SK-N-SH (cell line): ENCODE data around the gene SCART1. TPM values are rescaled to one million over a fixed set of nuclear protein-coding genes. Genes with fewer than 3 reads are reported as not detected.

Experiments used
- CTCF ChIA-PET: fragments of 300-600, 350-600 bp; formaldehyde crosslinking; extraction: SDS; loops from one replicate; lab custom pipeline; 2021; lab: Yijun Ruan, JAX
- POLR2A ChIA-PET: fragments of 350-600 bp; sonication (Branson Sonifier 250); formaldehyde crosslinking; extraction: SDS; loops from one replicate; lab custom pipeline; 2020; ENCODE audit warnings: antibody characterized with exemption, inconsistent platforms; lab: Yijun Ruan, JAX
- DNase-seq: peaks from one replicate; pipeline ENCODE4 v3.0.0; 2012
- H2AFZ ChIP-seq: fragments of 200-600 bp; sonication (generic); 2 replicates; pipeline ENCODE4 v1.8.1; 2016; ENCODE audit warnings: antibody characterized with exemption, mild to moderate bottlenecking, low read depth
- H3F3A ChIP-seq: fragments of 200-600 bp; sonication (generic); replicated peaks from 2 replicates; pipeline ENCODE3; 2016; ENCODE audit warnings: antibody characterized with exemption, mild to moderate bottlenecking; ENCODE audit not compliant: insufficient read depth
- H3K27ac ChIP-seq, 2 experiments: fragments of 200-500 bp in 1 of 2; fragments of 200-600 bp in 1 of 2; sonication (Bioruptor generic) in 1 of 2; sonication (generic), shearing (Covaris generic) in 1 of 2; 2 replicates each; pipeline versions ENCODE4 v1.5.1 to v1.6.1; 2014 to 2016; ENCODE audit warnings: low read depth in 2 of 2, inconsistent platforms in 1 of 2, low read length in 1 of 2, mild to moderate bottlenecking in 1 of 2, mixed read lengths in 1 of 2
- H3K27me3 ChIP-seq: fragments of 200-600 bp; sonication (generic), shearing (Covaris generic); 2 replicates; pipeline ENCODE4 v1.6.1; 2016; ENCODE audit warnings: mixed run types; ENCODE audit not compliant: insufficient read depth
- H3K36me3 ChIP-seq, 2 experiments: fragments of 200-500 bp in 1 of 2; fragments of 200-600 bp in 1 of 2; sonication (Bioruptor generic) in 1 of 2; sonication (generic) in 1 of 2; replicated peaks in 1 of 2; 2 replicates each; pipeline versions ENCODE3 to v1.5.1; 2014 to 2016; ENCODE audit warnings: low read length in 1 of 2, mild to moderate bottlenecking in 1 of 2; ENCODE audit not compliant: insufficient read depth in 2 of 2, control insufficient read depth in 1 of 2
- H3K4me1 ChIP-seq, 2 experiments: fragments of 200-500 bp in 1 of 2; fragments of 200-600 bp in 1 of 2; sonication (Bioruptor generic) in 1 of 2; sonication (generic), shearing (Covaris generic) in 1 of 2; 2 replicates each; pipeline versions ENCODE4 v1.5.1 to v1.6.1; 2014 to 2016; ENCODE audit warnings: low read depth in 1 of 2, low read length in 1 of 2, mixed run types in 1 of 2; ENCODE audit not compliant: insufficient read depth in 2 of 2, control insufficient read depth in 1 of 2
- H3K4me2 ChIP-seq: fragments of 200-600 bp; sonication (generic), shearing (Covaris generic); 2 replicates; pipeline ENCODE4 v1.6.1; 2017; ENCODE audit warnings: mixed run types
- H3K4me3 ChIP-seq, 2 experiments: fragments of 200-500 bp in 1 of 2; fragments of 200-600 bp in 1 of 2; sonication (Bioruptor generic) in 1 of 2; sonication (generic), shearing (Covaris generic) in 1 of 2; 2 replicates each; pipeline versions ENCODE4 v1.5.1 to v1.8.1; 2014 to 2016; ENCODE audit warnings: low read depth in 2 of 2, inconsistent platforms in 1 of 2, low read length in 1 of 2, mild to moderate bottlenecking in 1 of 2, mixed read lengths in 1 of 2, moderate library complexity in 1 of 2
- H3K79me2 ChIP-seq: fragments of 200-600 bp; sonication (generic); 2 replicates; pipeline ENCODE4 v1.8.1; 2017; ENCODE audit warnings: mild to moderate bottlenecking; ENCODE audit not compliant: insufficient read depth
- H3K9ac ChIP-seq: fragments of 200-600 bp; sonication (generic); 2 replicates; pipeline ENCODE4 v1.6.1; 2017; ENCODE audit warnings: mixed run types
- H3K9me2 ChIP-seq: fragments of 200-600 bp; sonication (generic); 2 replicates; pipeline ENCODE4 v1.6.1; 2017; ENCODE audit warnings: mixed run types
- H3K9me3 ChIP-seq: fragments of 200-600 bp; sonication (generic); 2 replicates; pipeline ENCODE4 v1.6.1; 2017; ENCODE audit warnings: mixed run types, mild to moderate bottlenecking, moderate library complexity
- H4K20me1 ChIP-seq: fragments of 200-600 bp; sonication (generic); 2 replicates; pipeline ENCODE4 v1.6.1; 2017; ENCODE audit warnings: mild to moderate bottlenecking, mixed run types; ENCODE audit not compliant: insufficient read depth
- CHD2 ChIP-seq: fragments of 150-350 bp; IDR thresholded peaks from 2 replicates; pipeline ENCODE4 v1.6.1; 2018; ENCODE audit warnings: low read length; ENCODE audit not compliant: partially characterized antibody
- EP300 ChIP-seq, 2 experiments: IDR thresholded peaks; 2 replicates each; pipeline versions ENCODE4 v1.4.0 to v1.6.1; 2012; ENCODE audit warnings: borderline replicate concordance in 1 of 2, low read depth in 1 of 2, low read length in 1 of 2
- FOXM1 ChIP-seq: IDR thresholded peaks from 2 replicates; pipeline ENCODE4 v1.4.0; 2012; ENCODE audit warnings: low read depth, mild to moderate bottlenecking
- GABPA ChIP-seq: IDR thresholded peaks from 2 replicates; pipeline ENCODE4 v1.4.0; 2012; ENCODE audit warnings: low read depth, mild to moderate bottlenecking
- GATA2 ChIP-seq: sonication (generic); formaldehyde crosslinking; IDR thresholded peaks from 2 replicates; pipeline ENCODE4 v1.5.0; 2020; ENCODE audit warnings: mild to moderate bottlenecking, missing genetic modification reagents
- JUND ChIP-seq: IDR thresholded peaks from 2 replicates; pipeline ENCODE4 v1.4.0; 2012
- NFIC ChIP-seq: IDR thresholded peaks from 2 replicates; pipeline ENCODE4 v1.4.0; 2012; ENCODE audit warnings: borderline replicate concordance
- RCOR1 ChIP-seq: fragments of 150-350 bp; IDR thresholded peaks from 2 replicates; pipeline ENCODE4 v1.6.1; 2017; ENCODE audit warnings: antibody characterized with exemption, low read length
- RFX5 ChIP-seq: IDR thresholded peaks from 2 replicates; pipeline ENCODE4 v1.6.1; 2012; ENCODE audit warnings: mild to moderate bottlenecking, improper control_type of control experiment, low read length
- RXRA ChIP-seq: IDR thresholded peaks from 2 replicates; pipeline ENCODE4 v1.4.0; 2012; ENCODE audit warnings: low read depth, mild to moderate bottlenecking, borderline replicate concordance
- SIN3A ChIP-seq: IDR thresholded peaks from 2 replicates; pipeline ENCODE4 v1.6.1; 2012; ENCODE audit warnings: low read depth, mild to moderate bottlenecking, low read length, moderate library complexity, borderline replicate concordance
- TAF1 ChIP-seq: IDR thresholded peaks from 2 replicates; pipeline ENCODE4 v1.6.1; 2012; ENCODE audit warnings: low read depth, mild to moderate bottlenecking, low read length, moderate library complexity, borderline replicate concordance
- TCF12 ChIP-seq: IDR thresholded peaks from 2 replicates; pipeline ENCODE4 v1.4.0; 2012
- TEAD4 ChIP-seq: IDR thresholded peaks from 2 replicates; pipeline ENCODE4 v1.4.0; 2012; ENCODE audit warnings: mild to moderate bottlenecking, borderline replicate concordance; ENCODE audit not compliant: insufficient read depth
- YY1 ChIP-seq: IDR thresholded peaks from 2 replicates; pipeline ENCODE4 v1.4.0; 2012; ENCODE audit warnings: low read depth, mild to moderate bottlenecking
- WGBS: methylation state at CpG from one replicate; pipeline ENCODE4 v1.1.6; 2017; ENCODE audit warnings: low lambda C conversion rate; 5-methylcytosine and 5-hydroxymethylcytosine counted together
- polyA plus RNA-seq, 3 experiments: library from polyadenylated mRNA; depleted of rRNA; stranded (reverse); fragments of >200 nt; gene quantifications; 2 replicates each; pipeline ENCODE4 v1.2.3, GENCODE V29; 2012
- TF ChIP-seq, protein P1 (sequence below): IDR thresholded peaks from 2 replicates; pipeline ENCODE4 v1.4.0; 2012; ENCODE audit warnings: low read depth, borderline replicate concordance
- TF ChIP-seq, protein P2 (sequence below): fragments of 150-350 bp; IDR thresholded peaks from 2 replicates; pipeline ENCODE4 v1.6.1; 2017; ENCODE audit warnings: antibody characterized with exemption, low read length, low read depth, borderline replicate concordance
- TF ChIP-seq, protein P3 (sequence below): IDR thresholded peaks from 2 replicates; pipeline ENCODE4; 2012
- TF ChIP-seq, protein P4 (sequence below): IDR thresholded peaks from 2 replicates; pipeline ENCODE4 v1.4.0; 2012; ENCODE audit warnings: low read depth, borderline replicate concordance
- TF ChIP-seq, protein P5 (sequence below): fragments of 200-600 bp; sonication (generic); IDR thresholded peaks from 2 replicates; pipeline ENCODE4 v1.6.1; 2017; ENCODE audit warnings: antibody characterized with exemption, mild to moderate bottlenecking, moderate library complexity

Gene SCART1
- polyA plus RNA-seq, 1 of the 3 experiments (the other 2 are of a cell fraction): 2.1 TPM

DNA sequence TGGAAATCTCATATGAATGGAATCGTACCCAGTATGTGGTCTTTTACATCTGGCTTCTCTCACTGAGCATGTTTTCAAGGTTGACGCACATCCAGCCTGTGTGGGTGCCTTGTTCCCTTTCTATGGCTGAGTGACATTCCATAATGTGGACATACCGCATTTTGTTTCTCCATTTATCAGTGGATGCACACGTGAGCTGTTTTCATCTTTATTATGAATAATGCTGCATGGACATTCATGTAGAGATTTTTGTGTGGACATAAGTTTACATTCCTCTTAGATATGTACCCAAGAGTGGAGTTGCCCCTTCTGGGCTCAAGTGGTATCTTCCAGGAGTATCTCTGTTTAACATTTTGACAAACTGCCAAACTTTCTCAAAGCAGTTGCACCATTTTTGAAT is 1.3 kb upstream of the SCART1 start:
- Histone ChIP-seq H3K9me3 (0 out of 2 replicates have a peak, but pooled peaks cover 20% of the 10 kb centered on the region), H4K20me1 (no peaks in the 10 kb centered on the region), H3K9me2 (no peaks in the 10 kb centered on the region), H2AFZ (no peak overlapping the region), H3K4me1 (no peaks in the 10 kb centered on the region), H3K4me3 (no peak overlapping the region), H3K36me3 (peaks cover 0 to 3% of the 10 kb centered on the region in 2 experiments), H3K79me2 (no peaks in the 10 kb centered on the region), H3F3A (no peaks in the 10 kb centered on the region), H3K27me3 (no peaks in the 10 kb centered on the region), H3K27ac (no peak overlapping the region), H3K9ac (no peak overlapping the region), H3K4me2 (no peak overlapping the region)
- CTCF ChIA-PET: interaction anchor here (1.3 to 1.6 kb wide), 2 partner anchors 10 to 14 kb away, joined by 3 to 4 read pairs; no protein-coding TSS in a partner anchor
- 22% methylated on average over 4 of the region's 4 CpGs for WGBS
- POLR2A ChIA-PET: no interaction called here
- DNase-seq: no peak
- TF ChIP-seq, protein P1, sequence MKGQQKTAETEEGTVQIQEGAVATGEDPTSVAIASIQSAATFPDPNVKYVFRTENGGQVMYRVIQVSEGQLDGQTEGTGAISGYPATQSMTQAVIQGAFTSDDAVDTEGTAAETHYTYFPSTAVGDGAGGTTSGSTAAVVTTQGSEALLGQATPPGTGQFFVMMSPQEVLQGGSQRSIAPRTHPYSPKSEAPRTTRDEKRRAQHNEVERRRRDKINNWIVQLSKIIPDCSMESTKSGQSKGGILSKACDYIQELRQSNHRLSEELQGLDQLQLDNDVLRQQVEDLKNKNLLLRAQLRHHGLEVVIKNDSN: no peak
- no peak for TF ChIP-seq GABPA
- no peak for TF ChIP-seq JUND
- TF ChIP-seq NFIC: no peak
- TF ChIP-seq, protein P2, sequence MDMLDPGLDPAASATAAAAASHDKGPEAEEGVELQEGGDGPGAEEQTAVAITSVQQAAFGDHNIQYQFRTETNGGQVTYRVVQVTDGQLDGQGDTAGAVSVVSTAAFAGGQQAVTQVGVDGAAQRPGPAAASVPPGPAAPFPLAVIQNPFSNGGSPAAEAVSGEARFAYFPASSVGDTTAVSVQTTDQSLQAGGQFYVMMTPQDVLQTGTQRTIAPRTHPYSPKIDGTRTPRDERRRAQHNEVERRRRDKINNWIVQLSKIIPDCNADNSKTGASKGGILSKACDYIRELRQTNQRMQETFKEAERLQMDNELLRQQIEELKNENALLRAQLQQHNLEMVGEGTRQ: no peak
- TF ChIP-seq CHD2: no peak

DNA sequence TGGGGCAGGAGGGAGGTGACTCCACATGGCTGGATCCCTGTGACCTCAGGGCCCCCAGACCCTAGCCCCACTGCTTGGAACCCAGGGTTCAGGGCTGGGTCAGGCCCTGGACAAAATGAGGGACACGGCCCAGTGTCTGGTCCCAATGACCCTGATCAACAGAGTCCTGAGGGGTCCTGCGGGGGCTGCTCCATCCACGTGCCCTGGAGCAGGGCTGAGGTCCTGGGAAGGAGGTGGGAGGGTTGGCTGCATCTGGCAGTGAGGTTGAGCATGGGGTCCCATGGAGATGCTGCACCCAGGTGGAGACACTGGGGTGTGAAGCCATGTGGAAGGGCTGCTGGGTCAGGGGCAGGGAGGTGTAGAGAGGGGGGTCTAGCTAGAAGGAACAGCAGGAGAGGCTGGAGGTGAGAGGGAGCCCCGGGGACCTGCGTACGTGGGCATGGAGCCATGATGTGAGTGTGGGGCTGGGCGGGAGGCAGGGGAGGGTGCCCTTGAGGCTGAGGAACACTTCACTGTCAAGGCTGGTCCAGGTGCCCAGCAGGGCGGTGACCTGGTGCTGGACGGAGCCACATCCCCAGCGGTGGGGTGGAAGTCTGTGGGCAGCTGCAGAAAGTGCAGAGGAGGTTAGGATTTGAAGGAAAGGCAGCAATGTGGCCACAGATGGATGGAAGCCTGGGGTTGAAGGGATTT is 604 bp downstream of the SCART1 start:
- Histone ChIP-seq H3K9me2 (no peaks in the 10 kb centered on the region), H3K36me3 (no peaks in the 10 kb centered on the region), H3F3A (no peaks in the 10 kb centered on the region), H3K9ac (no peak overlapping the region), H2AFZ (no peak overlapping the region), H3K4me1 (no peaks in the 10 kb centered on the region), H3K27me3 (no peaks in the 10 kb centered on the region), H3K4me2 (no peak overlapping the region), H3K79me2 (no peaks in the 10 kb centered on the region), H3K27ac (no peak overlapping the region), H3K4me3 (no peak overlapping the region), H3K9me3 (0 out of 2 replicates have a peak, but pooled peaks cover 2% of the 10 kb centered on the region), H4K20me1 (no peaks in the 10 kb centered on the region)
- 11% methylated on average over 8 of the region's 10 CpGs for WGBS
- no peak for DNase-seq
- ChIA-PET POLR2A (no interaction called here), CTCF (interaction anchor here (1.0 to 1.6 kb wide), 4 partner anchors 8 to 155 kb away, joined by 3 to 4 read pairs (median 3); no protein-coding TSS in a partner anchor)
- TF ChIP-seq EP300 (IDR thresholded peaks at IDR 0.05; ENCODE audit: borderline replicate concordance in 1 of 2, low read depth in 1 of 2, low read length in 1 of 2): no peak
- no peak for TF ChIP-seq GATA2 (CRISPR knock-in tag)
- TF ChIP-seq RFX5: no peak
- TF ChIP-seq, protein P3, sequence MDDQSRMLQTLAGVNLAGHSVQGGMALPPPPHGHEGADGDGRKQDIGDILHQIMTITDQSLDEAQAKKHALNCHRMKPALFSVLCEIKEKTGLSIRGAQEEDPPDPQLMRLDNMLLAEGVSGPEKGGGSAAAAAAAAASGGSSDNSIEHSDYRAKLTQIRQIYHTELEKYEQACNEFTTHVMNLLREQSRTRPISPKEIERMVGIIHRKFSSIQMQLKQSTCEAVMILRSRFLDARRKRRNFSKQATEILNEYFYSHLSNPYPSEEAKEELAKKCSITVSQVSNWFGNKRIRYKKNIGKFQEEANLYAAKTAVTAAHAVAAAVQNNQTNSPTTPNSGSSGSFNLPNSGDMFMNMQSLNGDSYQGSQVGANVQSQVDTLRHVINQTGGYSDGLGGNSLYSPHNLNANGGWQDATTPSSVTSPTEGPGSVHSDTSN: no peak
- no peak for TF ChIP-seq FOXM1
- no peak for TF ChIP-seq SIN3A
- TF ChIP-seq TCF12: no peak
- TF ChIP-seq, protein P4, sequence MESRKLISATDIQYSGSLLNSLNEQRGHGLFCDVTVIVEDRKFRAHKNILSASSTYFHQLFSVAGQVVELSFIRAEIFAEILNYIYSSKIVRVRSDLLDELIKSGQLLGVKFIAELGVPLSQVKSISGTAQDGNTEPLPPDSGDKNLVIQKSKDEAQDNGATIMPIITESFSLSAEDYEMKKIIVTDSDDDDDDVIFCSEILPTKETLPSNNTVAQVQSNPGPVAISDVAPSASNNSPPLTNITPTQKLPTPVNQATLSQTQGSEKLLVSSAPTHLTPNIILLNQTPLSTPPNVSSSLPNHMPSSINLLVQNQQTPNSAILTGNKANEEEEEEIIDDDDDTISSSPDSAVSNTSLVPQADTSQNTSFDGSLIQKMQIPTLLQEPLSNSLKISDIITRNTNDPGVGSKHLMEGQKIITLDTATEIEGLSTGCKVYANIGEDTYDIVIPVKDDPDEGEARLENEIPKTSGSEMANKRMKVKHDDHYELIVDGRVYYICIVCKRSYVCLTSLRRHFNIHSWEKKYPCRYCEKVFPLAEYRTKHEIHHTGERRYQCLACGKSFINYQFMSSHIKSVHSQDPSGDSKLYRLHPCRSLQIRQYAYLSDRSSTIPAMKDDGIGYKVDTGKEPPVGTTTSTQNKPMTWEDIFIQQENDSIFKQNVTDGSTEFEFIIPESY: no peak
- no peak for TF ChIP-seq TAF1
- TF ChIP-seq YY1: no peak
- TF ChIP-seq, protein P2: no peak
- no peak for TF ChIP-seq RXRA
- TF ChIP-seq TEAD4: no peak
- TF ChIP-seq RCOR1: no peak
- TF ChIP-seq, protein P5, sequence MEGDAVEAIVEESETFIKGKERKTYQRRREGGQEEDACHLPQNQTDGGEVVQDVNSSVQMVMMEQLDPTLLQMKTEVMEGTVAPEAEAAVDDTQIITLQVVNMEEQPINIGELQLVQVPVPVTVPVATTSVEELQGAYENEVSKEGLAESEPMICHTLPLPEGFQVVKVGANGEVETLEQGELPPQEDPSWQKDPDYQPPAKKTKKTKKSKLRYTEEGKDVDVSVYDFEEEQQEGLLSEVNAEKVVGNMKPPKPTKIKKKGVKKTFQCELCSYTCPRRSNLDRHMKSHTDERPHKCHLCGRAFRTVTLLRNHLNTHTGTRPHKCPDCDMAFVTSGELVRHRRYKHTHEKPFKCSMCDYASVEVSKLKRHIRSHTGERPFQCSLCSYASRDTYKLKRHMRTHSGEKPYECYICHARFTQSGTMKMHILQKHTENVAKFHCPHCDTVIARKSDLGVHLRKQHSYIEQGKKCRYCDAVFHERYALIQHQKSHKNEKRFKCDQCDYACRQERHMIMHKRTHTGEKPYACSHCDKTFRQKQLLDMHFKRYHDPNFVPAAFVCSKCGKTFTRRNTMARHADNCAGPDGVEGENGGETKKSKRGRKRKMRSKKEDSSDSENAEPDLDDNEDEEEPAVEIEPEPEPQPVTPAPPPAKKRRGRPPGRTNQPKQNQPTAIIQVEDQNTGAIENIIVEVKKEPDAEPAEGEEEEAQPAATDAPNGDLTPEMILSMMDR: no peak
- no peak for TF ChIP-seq CHD2
